Suppressor macrophage (primary cell): Measurements from ENCODE around the gene FAM20C.

Source experiments
- DNase-seq, 4 experiments: peaks; one replicate each; pipeline ENCODE4 v3.0.0-alpha.2; 2020 to 2022

FAM20C gene

GRCh38 chr7:271266-272107, 79.1 kb downstream of the FAM20C start:
- peak in 1 of 4 experiments; percentile 42 for DNase-seq

GRCh38 chr7:272108-272615, 79.8 kb downstream of the FAM20C start:
- DNase-seq = peak in 1 of 4 experiments; percentile 29

GRCh38 chr7:272631-273030, 80.3 kb downstream of the FAM20C start:
- DNase-seq = no peak

- DNase-seq = no peak
Observed at GRCh38 chr7:273327-273726, 81.0 kb downstream of the FAM20C start.

- DNase-seq = no peak
Observed at GRCh38 chr7:274266-274665, 81.9 kb downstream of the FAM20C start.

- DNase-seq = no peak
Observed at GRCh38 chr7:276230-276835, 84.0 kb downstream of the FAM20C start.

GRCh38 chr7:277228-277627, 84.9 kb downstream of the FAM20C start:
- peak in 1 of 4 experiments; percentile 0 for DNase-seq

GRCh38 chr7:278081-278480, 85.7 kb downstream of the FAM20C start:
- DNase-seq = no peak

GRCh38 chr7:279821-280220, 87.5 kb downstream of the FAM20C start:
- no peak for DNase-seq

GRCh38 chr7:280461-280860, 88.1 kb downstream of the FAM20C start:
- no peak for DNase-seq

GRCh38 chr7:281637-282036, 89.3 kb downstream of the FAM20C start:
- DNase-seq = no peak

GRCh38 chr7:282621-283020, 90.2 kb downstream of the FAM20C start:
- no peak for DNase-seq

GRCh38 chr7:284762-285722, 92.7 kb downstream of the FAM20C start:
- no peak for DNase-seq

- DNase-seq = no peak
Observed at GRCh38 chr7:285731-286130, 93.4 kb downstream of the FAM20C start.

GRCh38 chr7:286266-286665, 93.9 kb downstream of the FAM20C start:
- DNase-seq = no peak

GRCh38 chr7:288671-289101, 96.3 kb downstream of the FAM20C start:
- no peak for DNase-seq

GRCh38 chr7:289209-289755, 96.9 kb downstream of the FAM20C start:
- DNase-seq = no peak

- no peak for DNase-seq
Observed at GRCh38 chr7:289756-290553, 97.6 kb downstream of the FAM20C start, which contains the start of gene FOXL3. Gene FOXL3 (plus strand): TSS chr7:290170. CDS start chr7:290170, 0 bp downstream.

GRCh38 chr7:290554-291372, 98.4 kb downstream of the FAM20C start:
- DNase-seq = no peak

- DNase-seq = no peak
Observed at GRCh38 chr7:291373-292092, 99.2 kb downstream of the FAM20C start.
